SK-N-SH (cell line): ENCODE data around the gene LECT2. TPM values are rescaled to one million over a fixed set of nuclear protein-coding genes. Genes with fewer than 3 reads are reported as not detected.

ENCODE experiments used
- CTCF ChIA-PET: fragments of 300-600, 350-600 bp; formaldehyde crosslinking; extraction: SDS; loops from one replicate; lab custom pipeline; 2021; lab: Yijun Ruan, JAX
- POLR2A ChIA-PET: fragments of 350-600 bp; sonication (Branson Sonifier 250); formaldehyde crosslinking; extraction: SDS; loops from one replicate; lab custom pipeline; 2020; ENCODE audit warnings: antibody characterized with exemption, inconsistent platforms; lab: Yijun Ruan, JAX
- DNase-seq: peaks from one replicate; pipeline ENCODE4 v3.0.0; 2012
- H2AFZ ChIP-seq: fragments of 200-600 bp; sonication (generic); 2 replicates; pipeline ENCODE4 v1.8.1; 2016; ENCODE audit warnings: antibody characterized with exemption, mild to moderate bottlenecking, low read depth
- H3F3A ChIP-seq: fragments of 200-600 bp; sonication (generic); replicated peaks from 2 replicates; pipeline ENCODE3; 2016; ENCODE audit warnings: antibody characterized with exemption, mild to moderate bottlenecking; ENCODE audit not compliant: insufficient read depth
- H3K27ac ChIP-seq, 2 experiments: fragments of 200-500 bp in 1 of 2; fragments of 200-600 bp in 1 of 2; sonication (Bioruptor generic) in 1 of 2; sonication (generic), shearing (Covaris generic) in 1 of 2; 2 replicates each; pipeline versions ENCODE4 v1.5.1 to v1.6.1; 2014 to 2016; ENCODE audit warnings: low read depth in 2 of 2, inconsistent platforms in 1 of 2, low read length in 1 of 2, mild to moderate bottlenecking in 1 of 2, mixed read lengths in 1 of 2
- H3K27me3 ChIP-seq: fragments of 200-600 bp; sonication (generic), shearing (Covaris generic); 2 replicates; pipeline ENCODE4 v1.6.1; 2016; ENCODE audit warnings: mixed run types; ENCODE audit not compliant: insufficient read depth
- H3K36me3 ChIP-seq, 2 experiments: fragments of 200-500 bp in 1 of 2; fragments of 200-600 bp in 1 of 2; sonication (Bioruptor generic) in 1 of 2; sonication (generic) in 1 of 2; replicated peaks in 1 of 2; 2 replicates each; pipeline versions ENCODE3 to v1.5.1; 2014 to 2016; ENCODE audit warnings: low read length in 1 of 2, mild to moderate bottlenecking in 1 of 2; ENCODE audit not compliant: insufficient read depth in 2 of 2, control insufficient read depth in 1 of 2
- H3K4me1 ChIP-seq, 2 experiments: fragments of 200-500 bp in 1 of 2; fragments of 200-600 bp in 1 of 2; sonication (Bioruptor generic) in 1 of 2; sonication (generic), shearing (Covaris generic) in 1 of 2; 2 replicates each; pipeline versions ENCODE4 v1.5.1 to v1.6.1; 2014 to 2016; ENCODE audit warnings: low read depth in 1 of 2, low read length in 1 of 2, mixed run types in 1 of 2; ENCODE audit not compliant: insufficient read depth in 2 of 2, control insufficient read depth in 1 of 2
- H3K4me2 ChIP-seq: fragments of 200-600 bp; sonication (generic), shearing (Covaris generic); 2 replicates; pipeline ENCODE4 v1.6.1; 2017; ENCODE audit warnings: mixed run types
- H3K4me3 ChIP-seq, 2 experiments: fragments of 200-500 bp in 1 of 2; fragments of 200-600 bp in 1 of 2; sonication (Bioruptor generic) in 1 of 2; sonication (generic), shearing (Covaris generic) in 1 of 2; 2 replicates each; pipeline versions ENCODE4 v1.5.1 to v1.8.1; 2014 to 2016; ENCODE audit warnings: low read depth in 2 of 2, inconsistent platforms in 1 of 2, low read length in 1 of 2, mild to moderate bottlenecking in 1 of 2, mixed read lengths in 1 of 2, moderate library complexity in 1 of 2
- H3K79me2 ChIP-seq: fragments of 200-600 bp; sonication (generic); 2 replicates; pipeline ENCODE4 v1.8.1; 2017; ENCODE audit warnings: mild to moderate bottlenecking; ENCODE audit not compliant: insufficient read depth
- H3K9ac ChIP-seq: fragments of 200-600 bp; sonication (generic); 2 replicates; pipeline ENCODE4 v1.6.1; 2017; ENCODE audit warnings: mixed run types
- H3K9me2 ChIP-seq: fragments of 200-600 bp; sonication (generic); 2 replicates; pipeline ENCODE4 v1.6.1; 2017; ENCODE audit warnings: mixed run types
- H3K9me3 ChIP-seq: fragments of 200-600 bp; sonication (generic); 2 replicates; pipeline ENCODE4 v1.6.1; 2017; ENCODE audit warnings: mixed run types, mild to moderate bottlenecking, moderate library complexity
- H4K20me1 ChIP-seq: fragments of 200-600 bp; sonication (generic); 2 replicates; pipeline ENCODE4 v1.6.1; 2017; ENCODE audit warnings: mild to moderate bottlenecking, mixed run types; ENCODE audit not compliant: insufficient read depth
- EZH2phosphoT487 ChIP-seq: fragments of 200-600 bp; sonication (generic); IDR thresholded peaks from 2 replicates; pipeline ENCODE4 v1.6.1; 2017; ENCODE audit warnings: low read depth, mixed run types, mild to moderate bottlenecking, antibody characterized with exemption, moderate library complexity, borderline replicate concordance
- FOXM1 ChIP-seq: IDR thresholded peaks from 2 replicates; pipeline ENCODE4 v1.4.0; 2012; ENCODE audit warnings: low read depth, mild to moderate bottlenecking
- GABPA ChIP-seq: IDR thresholded peaks from 2 replicates; pipeline ENCODE4 v1.4.0; 2012; ENCODE audit warnings: low read depth, mild to moderate bottlenecking
- MAX ChIP-seq: IDR thresholded peaks from 2 replicates; pipeline ENCODE4 v1.4.0; 2012; ENCODE audit warnings: low read depth
- MEF2A ChIP-seq: IDR thresholded peaks from 2 replicates; pipeline ENCODE4 v1.4.0; 2012; ENCODE audit warnings: low read depth, borderline replicate concordance
- PBX3 ChIP-seq: IDR thresholded peaks from 2 replicates; pipeline ENCODE4; 2012
- RFX5 ChIP-seq: IDR thresholded peaks from 2 replicates; pipeline ENCODE4 v1.6.1; 2012; ENCODE audit warnings: mild to moderate bottlenecking, improper control_type of control experiment, low read length
- SIN3A ChIP-seq: IDR thresholded peaks from 2 replicates; pipeline ENCODE4 v1.6.1; 2012; ENCODE audit warnings: low read depth, mild to moderate bottlenecking, low read length, moderate library complexity, borderline replicate concordance
- SMC3 ChIP-seq: IDR thresholded peaks from 2 replicates; pipeline ENCODE4 v1.6.1; 2012; ENCODE audit warnings: low read depth, low read length, improper control_type of control experiment
- TCF12 ChIP-seq: IDR thresholded peaks from 2 replicates; pipeline ENCODE4 v1.4.0; 2012
- TEAD4 ChIP-seq: IDR thresholded peaks from 2 replicates; pipeline ENCODE4 v1.4.0; 2012; ENCODE audit warnings: mild to moderate bottlenecking, borderline replicate concordance; ENCODE audit not compliant: insufficient read depth
- USF2 ChIP-seq: fragments of 150-350 bp; IDR thresholded peaks from 2 replicates; pipeline ENCODE4 v1.6.1; 2017; ENCODE audit warnings: antibody characterized with exemption, low read length, low read depth, borderline replicate concordance
- YY1 ChIP-seq: IDR thresholded peaks from 2 replicates; pipeline ENCODE4 v1.4.0; 2012; ENCODE audit warnings: low read depth, mild to moderate bottlenecking
- ZBTB33 ChIP-seq: IDR thresholded peaks from 2 replicates; pipeline ENCODE4 v1.4.0; 2012; ENCODE audit warnings: low read depth, borderline replicate concordance
- WGBS: methylation state at CpG from one replicate; pipeline ENCODE4 v1.1.6; 2017; ENCODE audit warnings: low lambda C conversion rate; 5-methylcytosine and 5-hydroxymethylcytosine counted together
- polyA plus RNA-seq, 3 experiments: library from polyadenylated mRNA; depleted of rRNA; stranded (reverse); fragments of >200 nt; gene quantifications; 2 replicates each; pipeline ENCODE4 v1.2.3, GENCODE V29; 2012
- TF ChIP-seq, protein P1 (sequence below): fragments of 200-600 bp; sonication (generic); IDR thresholded peaks from 2 replicates; pipeline ENCODE4 v1.6.1; 2017; ENCODE audit warnings: antibody characterized with exemption, mild to moderate bottlenecking, moderate library complexity

LECT2 gene
- polyA plus RNA-seq, 1 of the 3 experiments (the other 2 are of a cell fraction), result 0.18 TPM

DNA sequence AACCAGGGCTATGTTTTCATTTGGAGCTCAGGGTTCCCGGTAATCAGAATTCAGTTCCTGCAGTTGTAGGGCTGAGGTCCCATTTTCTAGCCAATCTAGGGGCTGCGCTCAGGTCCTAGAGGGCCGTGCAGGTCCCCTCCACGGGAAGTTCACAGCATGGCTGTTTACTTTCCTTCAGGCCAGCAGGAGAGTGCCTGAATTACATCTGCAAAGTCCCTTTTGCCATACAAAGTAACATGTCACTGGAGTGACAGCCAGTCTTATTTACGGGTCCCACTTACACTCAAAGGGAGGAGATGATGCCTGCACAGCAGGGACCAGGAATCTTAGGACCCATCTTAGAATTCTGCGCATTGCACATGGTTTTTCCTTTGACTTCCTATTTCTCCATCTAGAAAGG is 44.1 kb upstream of the LECT2 start:
- Histone ChIP-seq H3K4me1 (peaks cover 25 to 52% of the 10 kb centered on the region in 2 experiments), H3K79me2 (peaks cover 8% of the 10 kb centered on the region; the same call in 1 of the 2 replicates), H4K20me1 (no peaks in the 10 kb centered on the region), H2AFZ (no peak overlapping the region), H3K36me3 (no peaks in the 10 kb centered on the region), H3K9me2 (no peaks in the 10 kb centered on the region), H3K9me3 (no peaks in the 10 kb centered on the region), H3K27ac (peak overlapping the region; percentile 40 to 98; a peak in 3 of 4 replicates), H3K4me2 (0 out of 2 replicates have a peak overlapping the region, but pooled peaks have one; percentile 6), H3K4me3 (no peak overlapping the region), H3F3A (peaks cover 47% of the 10 kb centered on the region), H3K27me3 (no peaks in the 10 kb centered on the region), H3K9ac (peak overlapping the region; percentile 17; the same call in 1 of the 2 replicates)
- TF ChIP-seq, protein P1, sequence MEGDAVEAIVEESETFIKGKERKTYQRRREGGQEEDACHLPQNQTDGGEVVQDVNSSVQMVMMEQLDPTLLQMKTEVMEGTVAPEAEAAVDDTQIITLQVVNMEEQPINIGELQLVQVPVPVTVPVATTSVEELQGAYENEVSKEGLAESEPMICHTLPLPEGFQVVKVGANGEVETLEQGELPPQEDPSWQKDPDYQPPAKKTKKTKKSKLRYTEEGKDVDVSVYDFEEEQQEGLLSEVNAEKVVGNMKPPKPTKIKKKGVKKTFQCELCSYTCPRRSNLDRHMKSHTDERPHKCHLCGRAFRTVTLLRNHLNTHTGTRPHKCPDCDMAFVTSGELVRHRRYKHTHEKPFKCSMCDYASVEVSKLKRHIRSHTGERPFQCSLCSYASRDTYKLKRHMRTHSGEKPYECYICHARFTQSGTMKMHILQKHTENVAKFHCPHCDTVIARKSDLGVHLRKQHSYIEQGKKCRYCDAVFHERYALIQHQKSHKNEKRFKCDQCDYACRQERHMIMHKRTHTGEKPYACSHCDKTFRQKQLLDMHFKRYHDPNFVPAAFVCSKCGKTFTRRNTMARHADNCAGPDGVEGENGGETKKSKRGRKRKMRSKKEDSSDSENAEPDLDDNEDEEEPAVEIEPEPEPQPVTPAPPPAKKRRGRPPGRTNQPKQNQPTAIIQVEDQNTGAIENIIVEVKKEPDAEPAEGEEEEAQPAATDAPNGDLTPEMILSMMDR, result no peak
- TF ChIP-seq YY1, result no peak
- TF ChIP-seq TCF12, result no peak
- no peak for TF ChIP-seq USF2
- TF ChIP-seq MAX, result no peak
- no peak for TF ChIP-seq RFX5
- TF ChIP-seq GABPA, result no peak
- TF ChIP-seq MEF2A, result no peak
- no peak for TF ChIP-seq TEAD4
- TF ChIP-seq FOXM1, result no peak
- no peak for TF ChIP-seq SMC3
- ChIA-PET CTCF (interaction anchor here (2.5 kb wide), 1 partner anchor 21 kb away, joined by 8 read pairs; no protein-coding TSS in a partner anchor), POLR2A (no interaction called here)
- DNase-seq, result no peak
- WGBS, result 96% methylated on average over 6 of the region's 6 CpGs

- CTCF ChIA-PET, result interaction anchor here (1.0 to 2.5 kb wide), 4 partner anchors 20 to 176 kb away, joined by 3 to 8 read pairs (median 4); no protein-coding TSS in a partner anchor
- Histone ChIP-seq H3K9me2 (no peaks in the 10 kb centered on the region), H3K4me3 (no peak overlapping the region), H2AFZ (no peak overlapping the region), H3K36me3 (no peaks in the 10 kb centered on the region), H3F3A (peaks cover 52% of the 10 kb centered on the region), H3K9me3 (no peaks in the 10 kb centered on the region), H4K20me1 (no peaks in the 10 kb centered on the region), H3K27ac (peak overlapping the region in 1 of 2 experiments; percentile 98; a peak in 2 of 4 replicates), H3K27me3 (no peaks in the 10 kb centered on the region), H3K79me2 (peaks cover 8% of the 10 kb centered on the region; the same call in 1 of the 2 replicates), H3K4me1 (peaks cover 36 to 62% of the 10 kb centered on the region in 2 experiments), H3K9ac (no peak overlapping the region), H3K4me2 (no peak overlapping the region)
- no peak for DNase-seq
- POLR2A ChIA-PET, result no interaction called here
- 93% methylated on average over 8 of the region's 8 CpGs for WGBS
- TF ChIP-seq EZH2phosphoT487 (no peak), GABPA (no peak), PBX3 (no peak), USF2 (no peak), MEF2A (no peak), ZBTB33 (no peak), SIN3A (no peak), TEAD4 (no peak)
- TF ChIP-seq, protein P1, result no peak
These were observed 43.0 kb upstream of the LECT2 start for GRCh38 chr5:135997673-135998335.
